A549 (cell line): ENCODE measurements around the gene NEDD4L. TPM values are rescaled to one million over a fixed set of nuclear protein-coding genes. Genes with fewer than 3 reads are reported as not detected.

Experiments used
- ATAC-seq, 2 experiments: fragments of 200-7000 bp in 1 of 2; fragments of >200 bp in 1 of 2; cut with Nextera tagmentation in 1 of 2; cut with Tn5 transposase in 1 of 2; 3 replicates each; pipeline versions ENCODE4 v1.8.0 to v1.9.1; 2018 to 2020; ENCODE audit warnings: mild to moderate bottlenecking in 1 of 2, moderate library complexity in 1 of 2
- CTCF ChIA-PET: fragments of 300-600 bp; sonication (Branson Sonifier 250); formaldehyde crosslinking; extraction: SDS; loops from one replicate; lab custom pipeline; 2021; ENCODE audit warnings: antibody characterized with exemption, inconsistent platforms; lab: Yijun Ruan, JAX
- POLR2A ChIA-PET: fragments of 350-600 bp; formaldehyde crosslinking; extraction: SDS; loops from one replicate; lab custom pipeline; 2021; ENCODE audit warnings: antibody characterized with exemption, inconsistent platforms; lab: Yijun Ruan, JAX
- DNase-seq, 2 experiments: peaks; one replicate each; pipeline versions ENCODE4 v3.0.0 to v3.0.0-alpha.2; 2011 to 2016; ENCODE audit warnings: low read depth in 1 of 2, low spot score in 1 of 2
- FAIRE-seq: peaks from 2 replicates; lab custom pipeline; 2011; peaks lifted over from hg19 to GRCh38; lab: Jason Lieb, UNC
- H3K27ac ChIP-seq, 2 experiments: fragments of >200 bp; sonication (Bioruptor Twin); formaldehyde crosslinking; 3 replicates each; pipeline ENCODE4 v1.5.1; 2016 to 2017
- H3K4me1 ChIP-seq: fragments of >200 bp; sonication (Bioruptor Twin); formaldehyde crosslinking; 3 replicates; pipeline ENCODE4 v1.6.1; 2016
- H3K4me2 ChIP-seq: fragments of >200 bp; sonication (Bioruptor Twin); formaldehyde crosslinking; 3 replicates; pipeline ENCODE4 v1.6.1; 2016
- H3K4me3 ChIP-seq: fragments of >200 bp; sonication (Bioruptor Twin); formaldehyde crosslinking; 3 replicates; pipeline ENCODE4 v1.5.1; 2016
- H3K9me3 ChIP-seq: fragments of >200 bp; sonication (Bioruptor Twin); formaldehyde crosslinking; 3 replicates; pipeline ENCODE4 v1.6.1; 2016
- BHLHE40 ChIP-seq: IDR thresholded peaks from 2 replicates; pipeline ENCODE4 v1.6.1; 2012; ENCODE audit warnings: low read depth, low read length, inconsistent platforms
- CEBPB ChIP-seq, 2 experiments: fragments of >200 bp in 1 of 2; sonication (Bioruptor Twin) in 1 of 2; formaldehyde crosslinking in 1 of 2; IDR thresholded peaks; 2 replicates each; pipeline ENCODE4 v1.6.1; 2012 to 2016
- CHD4 ChIP-seq: fragments of 200-600 bp; sonication (generic); IDR thresholded peaks from 2 replicates; pipeline ENCODE4 v1.6.1; 2016; ENCODE audit warnings: antibody characterized with exemption, mild to moderate bottlenecking, borderline replicate concordance
- ELK1 ChIP-seq: fragments of 150-350 bp; IDR thresholded peaks from 2 replicates; pipeline ENCODE4 v1.6.1; 2014; ENCODE audit warnings: low read depth, mild to moderate bottlenecking, low read length
- ESRRA ChIP-seq: fragments of 150-350 bp; IDR thresholded peaks from 2 replicates; pipeline ENCODE4 v1.6.1; 2014; ENCODE audit warnings: mild to moderate bottlenecking, low read length, borderline replicate concordance
- FOXS1 ChIP-seq: fragments of 250-450 bp; sonication (Bioruptor Pico); IDR thresholded peaks from 2 replicates; pipeline ENCODE4 v1.5.0; 2020; ENCODE audit warnings: mild to moderate bottlenecking, moderate library complexity
- HES2 ChIP-seq: fragments of >200 bp; sonication (Bioruptor Twin); formaldehyde crosslinking; IDR thresholded peaks from 2 replicates; pipeline ENCODE4 v1.6.1; 2016
- HOXA7 ChIP-seq: fragments of 250-450 bp; sonication (Bioruptor Pico); IDR thresholded peaks from 2 replicates; pipeline ENCODE4 v1.5.0; 2020; ENCODE audit warnings: mild to moderate bottlenecking, moderate library complexity
- JUNB ChIP-seq: fragments of >200 bp; sonication (Bioruptor Twin); formaldehyde crosslinking; IDR thresholded peaks from 2 replicates; pipeline ENCODE4 v1.6.1; 2016
- KDM5A ChIP-seq: fragments of 200-600 bp; sonication (generic); IDR thresholded peaks from 2 replicates; pipeline ENCODE4 v1.6.1; 2016; ENCODE audit warnings: antibody characterized with exemption, mild to moderate bottlenecking
- MYC ChIP-seq: IDR thresholded peaks from 2 replicates; pipeline ENCODE4 v1.6.1; 2012; ENCODE audit warnings: mild to moderate bottlenecking, inconsistent platforms, low read length, improper control_type of control experiment, borderline replicate concordance
- NPAS2 ChIP-seq: fragments of 250-450 bp; sonication (Bioruptor Pico); IDR thresholded peaks from 2 replicates; pipeline ENCODE4 v1.8.0; 2022; ENCODE audit warnings: mild to moderate bottlenecking, moderate library complexity, borderline replicate concordance
- RAD21 ChIP-seq, 2 experiments: fragments of >200 bp in 1 of 2; sonication (Bioruptor Twin) in 1 of 2; formaldehyde crosslinking in 1 of 2; IDR thresholded peaks in 1 of 2; conservative IDR thresholded peaks in 1 of 2; 2 replicates in 1 of 2; 3 replicates in 1 of 2; pipeline ENCODE4 v1.6.1; 2012 to 2018; ENCODE audit warnings: inconsistent platforms in 1 of 2
- RARB ChIP-seq: fragments of 250-450 bp; sonication (Bioruptor Pico); IDR thresholded peaks from 2 replicates; pipeline ENCODE4 v1.8.0; 2021; ENCODE audit warnings: mild to moderate bottlenecking, moderate library complexity
- RCOR1 ChIP-seq: fragments of 150-350 bp; IDR thresholded peaks from 2 replicates; pipeline ENCODE4 v1.6.1; 2014; ENCODE audit warnings: antibody characterized with exemption, low read length, low read depth
- SMC3 ChIP-seq: fragments of >200 bp; sonication (Bioruptor Twin); formaldehyde crosslinking; IDR thresholded peaks from 3 replicates; pipeline ENCODE4 v1.6.1; 2018; ENCODE audit warnings: inconsistent platforms
- ZC3H11A ChIP-seq: fragments of 450-650 bp; IDR thresholded peaks from 2 replicates; pipeline ENCODE4 v1.6.1; 2014; ENCODE audit warnings: antibody characterized with exemption, mild to moderate bottlenecking
- ZSCAN20 ChIP-seq: fragments of 250-450 bp; sonication (Bioruptor Pico); IDR thresholded peaks from 2 replicates; pipeline ENCODE4 v1.8.0; 2022; ENCODE audit warnings: mild to moderate bottlenecking, moderate library complexity
- WGBS: methylation state at CpG from one replicate; pipeline ENCODE4 v1.1.6; 2017; ENCODE audit errors: missing lambda C conversion rate; 5-methylcytosine and 5-hydroxymethylcytosine counted together
- polyA plus RNA-seq, 4 experiments: library from polyadenylated mRNA; depleted of rRNA in 3 of 4; stranded (reverse); fragments of >200 nt; fragmentation: RNase III in 1 of 4; extraction: RNeasy Plus Mini Kit Qiagen cat#74134 plus additional on column Dnase treatment in 1 of 4; gene quantifications; 2 replicates in 3 of 4; 3 replicates in 1 of 4; pipeline ENCODE4 v1.2.3, GENCODE V29; 2011 to 2017
- TF ChIP-seq, protein P1 (sequence below): fragments of 450-650 bp; IDR thresholded peaks from 2 replicates; pipeline ENCODE4 v1.6.1; 2014; ENCODE audit warnings: antibody characterized with exemption
- TF ChIP-seq, protein P2 (sequence below): fragments of >200 bp; sonication (Bioruptor Twin); formaldehyde crosslinking; IDR thresholded peaks from 3 replicates; pipeline ENCODE4 v1.6.1; 2016

NEDD4L gene
- polyA plus RNA-seq, 2 of the 4 experiments (the other 2 are of a cell fraction), result 18.0 to 36.5 TPM

- TF ChIP-seq RAD21 (conservative IDR thresholded peaks at IDR 0.05 in 1 of 2, IDR thresholded peaks at IDR 0.05 in 1 of 2), result peak in 1 of 2 experiments; percentile 34; a peak in 1 of 5 replicates
- no peak for TF ChIP-seq NPAS2 (CRISPR knock-in tag)
- 72% methylated on average over 12 of the region's 12 CpGs for WGBS
- FAIRE-seq, result no peak
- CTCF ChIA-PET, result interaction anchor here (1.3 to 1.4 kb wide), 2 partner anchors 41 to 97 kb away, joined by 3 to 4 read pairs; partner anchors contain the start of gene NEDD4L
- POLR2A ChIA-PET, result no interaction called here
- H3K27ac ChIP-seq, result 0 out of 6 replicates have a peak overlapping the region, but pooled peaks of 1 of the 2 experiments have one; percentile 24
- H3K4me3 ChIP-seq, result no peak overlapping the region
- no peak for ATAC-seq
- H3K9me3 ChIP-seq, result no peaks in the 10 kb centered on the region
- no peak for DNase-seq
- H3K4me2 ChIP-seq, result no peak overlapping the region
- H3K4me1 ChIP-seq, result 0 out of 3 replicates have a peak, but pooled peaks cover under 1% of the 10 kb centered on the region
Measured at GRCh38 chr18:58140387-58141325, 96.6 kb downstream of the NEDD4L start.

- no peak overlapping the region for H3K27ac ChIP-seq
- no peaks in the 10 kb centered on the region for H3K4me1 ChIP-seq
- no peak overlapping the region for H3K4me2 ChIP-seq
- ChIA-PET CTCF (interaction anchor here (0.9 to 1.7 kb wide), 2 partner anchors 22 to 38 kb away, joined by 3 to 4 read pairs; no protein-coding TSS in a partner anchor), POLR2A (no interaction called here)
- no peaks in the 10 kb centered on the region for H3K9me3 ChIP-seq
- no peak for FAIRE-seq
- DNase-seq, result no peak
- no peak for TF ChIP-seq ESRRA
- TF ChIP-seq, protein P1, sequence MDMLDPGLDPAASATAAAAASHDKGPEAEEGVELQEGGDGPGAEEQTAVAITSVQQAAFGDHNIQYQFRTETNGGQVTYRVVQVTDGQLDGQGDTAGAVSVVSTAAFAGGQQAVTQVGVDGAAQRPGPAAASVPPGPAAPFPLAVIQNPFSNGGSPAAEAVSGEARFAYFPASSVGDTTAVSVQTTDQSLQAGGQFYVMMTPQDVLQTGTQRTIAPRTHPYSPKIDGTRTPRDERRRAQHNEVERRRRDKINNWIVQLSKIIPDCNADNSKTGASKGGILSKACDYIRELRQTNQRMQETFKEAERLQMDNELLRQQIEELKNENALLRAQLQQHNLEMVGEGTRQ, result no peak
- TF ChIP-seq ZSCAN20, result no peak
- H3K4me3 ChIP-seq, result no peak overlapping the region
- ATAC-seq, result no peak
- 98% methylated on average over 11 of the region's 11 CpGs for WGBS
Measured at GRCh38 chr18:58143386-58143785, 99.4 kb downstream of the NEDD4L start.

GRCh38 chr18:58144106-58144505 lies 100.1 kb downstream of the NEDD4L start:
- TF ChIP-seq CHD4 (no peak), SMC3 (no peak), BHLHE40 (no peak)
- Histone ChIP-seq H3K4me2 (no peak overlapping the region), H3K4me1 (peaks cover 4% of the 10 kb centered on the region; the same call in 1 of the 3 replicates), H3K9me3 (no peaks in the 10 kb centered on the region), H3K4me3 (no peak overlapping the region), H3K27ac (no peak overlapping the region)
- WGBS, result 94% methylated on average over 4 of the region's 4 CpGs
- CTCF ChIA-PET, result interaction anchor here (0.7 to 1.7 kb wide), 3 partner anchors 22 to 180 kb away, joined by 3 to 4 read pairs (median 3); no protein-coding TSS in a partner anchor
- no peak for ATAC-seq
- DNase-seq, result no peak
- no peak for FAIRE-seq
- POLR2A ChIA-PET, result no interaction called here

GRCh38 chr18:58144671-58145285 lies 100.8 kb downstream of the NEDD4L start:
- H3K4me2 ChIP-seq, result no peak overlapping the region
- ATAC-seq (no peak), DNase-seq (no peak), FAIRE-seq (no peak)
- no peak overlapping the region for H3K4me3 ChIP-seq
- TF ChIP-seq ZC3H11A (no peak), HOXA7 (CRISPR knock-in tag) (no peak)
- peaks cover 4% of the 10 kb centered on the region; the same call in 1 of the 3 replicates for H3K4me1 ChIP-seq
- WGBS, result 97% methylated on average over 8 of the region's 10 CpGs
- ChIA-PET POLR2A (no interaction called here), CTCF (interaction anchor here (0.7 to 1.7 kb wide), 2 partner anchors 36 to 179 kb away, joined by 3 to 4 read pairs; no protein-coding TSS in a partner anchor)
- no peaks in the 10 kb centered on the region for H3K9me3 ChIP-seq
- no peak overlapping the region for H3K27ac ChIP-seq

DNA sequence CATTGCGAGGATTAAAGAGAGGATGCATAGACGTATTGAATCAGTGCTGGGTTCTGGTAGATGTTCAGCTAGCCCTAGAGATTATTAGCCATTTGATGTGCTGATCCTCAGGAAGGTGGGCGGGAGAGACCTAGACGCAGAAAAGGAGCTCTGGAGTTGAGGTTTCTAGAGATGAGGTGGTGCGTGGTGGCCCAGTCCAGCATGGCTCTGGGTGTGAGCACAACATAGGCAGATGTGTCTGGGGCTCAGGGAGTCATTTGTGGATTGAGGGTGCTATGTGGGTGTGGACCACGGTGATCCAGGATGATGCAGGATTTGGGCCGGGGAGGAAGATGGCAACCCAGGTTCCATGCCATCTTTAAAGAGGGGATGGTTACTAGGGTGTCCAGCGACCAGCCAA lies 102.1 kb downstream of the NEDD4L start:
- POLR2A ChIA-PET, result no interaction called here
- ATAC-seq, result no peak
- Histone ChIP-seq H3K4me1 (peaks cover 4% of the 10 kb centered on the region; the same call in 1 of the 3 replicates), H3K9me3 (no peaks in the 10 kb centered on the region), H3K27ac (no peak overlapping the region), H3K4me3 (no peak overlapping the region), H3K4me2 (no peak overlapping the region)
- CTCF ChIA-PET, result interaction anchor here (1.0 to 2.0 kb wide), 2 partner anchors 10 to 12 kb away, joined by 4 to 9 read pairs; no protein-coding TSS in a partner anchor
- WGBS, result 89% methylated on average over 8 of the region's 8 CpGs
- no peak for DNase-seq
- FAIRE-seq, result no peak
- TF ChIP-seq JUNB (no peak), ELK1 (no peak), HES2 (no peak), MYC (no peak), RARB (no peak), KDM5A (no peak), CEBPB (IDR thresholded peaks at IDR 0.05) (no peak), FOXS1 (no peak), RCOR1 (no peak)
- TF ChIP-seq, protein P2, sequence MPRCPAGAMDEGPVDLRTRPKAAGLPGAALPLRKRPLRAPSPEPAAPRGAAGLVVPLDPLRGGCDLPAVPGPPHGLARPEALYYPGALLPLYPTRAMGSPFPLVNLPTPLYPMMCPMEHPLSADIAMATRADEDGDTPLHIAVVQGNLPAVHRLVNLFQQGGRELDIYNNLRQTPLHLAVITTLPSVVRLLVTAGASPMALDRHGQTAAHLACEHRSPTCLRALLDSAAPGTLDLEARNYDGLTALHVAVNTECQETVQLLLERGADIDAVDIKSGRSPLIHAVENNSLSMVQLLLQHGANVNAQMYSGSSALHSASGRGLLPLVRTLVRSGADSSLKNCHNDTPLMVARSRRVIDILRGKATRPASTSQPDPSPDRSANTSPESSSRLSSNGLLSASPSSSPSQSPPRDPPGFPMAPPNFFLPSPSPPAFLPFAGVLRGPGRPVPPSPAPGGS, result no peak
